IPS DF 4.7 (cell line): Measurements from ENCODE around the gene MYLK4.

ENCODE experiments used
- DNase-seq: peaks from one replicate; pipeline ENCODE4 v3.0.0-alpha.2; 2013; ENCODE audit warnings: low spot score; ENCODE audit errors: extremely low read depth

The MYLK4 gene

GRCh38 chr6:2633736-2634135 is 117.0 kb downstream of the MYLK4 start:
- DNase-seq: no peak

- DNase-seq: no peak
Observed at GRCh38 chr6:2632976-2633584, 117.6 kb downstream of the MYLK4 start.

GRCh38 chr6:2632368-2632767 is 118.4 kb downstream of the MYLK4 start:
- DNase-seq: no peak

- DNase-seq: no peak
Observed at GRCh38 chr6:2630891-2631571, 119.7 kb downstream of the MYLK4 start.

- DNase-seq: no peak
Observed at GRCh38 chr6:2630359-2630758, 120.4 kb downstream of the MYLK4 start.

GRCh38 chr6:2626401-2626800 is 124.3 kb downstream of the MYLK4 start:
- no peak for DNase-seq

- DNase-seq: no peak
Observed at GRCh38 chr6:2625581-2625980, 125.1 kb downstream of the MYLK4 start.

- no peak for DNase-seq
Observed at GRCh38 chr6:2624177-2624576, 126.5 kb downstream of the MYLK4 start.

GRCh38 chr6:2623295-2623694 is 127.4 kb downstream of the MYLK4 start:
- no peak for DNase-seq

GRCh38 chr6:2622671-2623070 is 128.1 kb downstream of the MYLK4 start:
- DNase-seq: no peak

- no peak for DNase-seq
Observed at GRCh38 chr6:2619651-2620050, 131.1 kb downstream of the MYLK4 start.

GRCh38 chr6:2617729-2618128 is 133.0 kb downstream of the MYLK4 start:
- no peak for DNase-seq

GRCh38 chr6:2616811-2617210 is 133.9 kb downstream of the MYLK4 start:
- DNase-seq: no peak

GRCh38 chr6:2615251-2615650 is 135.5 kb downstream of the MYLK4 start:
- no peak for DNase-seq

- no peak for DNase-seq
Observed at GRCh38 chr6:2614846-2615245, 135.9 kb downstream of the MYLK4 start.

GRCh38 chr6:2614155-2614554 is 136.6 kb downstream of the MYLK4 start:
- no peak for DNase-seq
